Measurements from ENCODE around the gene TSPAN32. TPM values are rescaled to one million over a fixed set of nuclear protein-coding genes. Genes with fewer than 3 reads are reported as not detected.

TSPAN32 gene
- polyA plus RNA-seq, 1 donor (not counting 4 experiments of a cell fraction or from before 2014, with no cell fraction given), result not detected

GRCh38 chr11:2327032-2327431 lies 25.2 kb downstream of the TSPAN32 start:
- H3K27me3 ChIP-seq (ENCODE audit: control insufficient read depth, extremely low read depth, insufficient read depth, low read length), result no peaks in the 10 kb centered on the region
- no peak overlapping the region for H3K4me3 ChIP-seq (ENCODE audit: control insufficient read depth in 2 of 3, extremely low read depth in 1 of 3, insufficient read depth in 2 of 3, low read depth in 1 of 3, low read length in 3 of 3)
- H3K36me3 ChIP-seq (ENCODE audit: control insufficient read depth in 2 of 2, extremely low read depth in 1 of 2, insufficient read depth in 2 of 2, low read length in 2 of 2), result no peaks in the 10 kb centered on the region
- no peak overlapping the region for H3K9ac ChIP-seq (ENCODE audit: control insufficient read depth, extremely low read depth, insufficient read depth, low read length)
- DNase-seq (ENCODE audit: low read depth, low spot score) (no peak), FAIRE-seq (no peak)
- no peak overlapping the region for H3K4me2 ChIP-seq (ENCODE audit: control insufficient read depth, extremely low read depth, insufficient read depth, low read depth, low read length)
- no peak overlapping the region for H3K27ac ChIP-seq (ENCODE audit: control insufficient read depth, insufficient read depth, low read length)
- no peaks in the 10 kb centered on the region for H3K79me2 ChIP-seq (ENCODE audit: control insufficient read depth, insufficient read depth, low read length)
- no peaks in the 10 kb centered on the region for H3K9me1 ChIP-seq (ENCODE audit: control insufficient read depth, extremely low read depth, insufficient read depth, low read length)
- H4K20me1 ChIP-seq (ENCODE audit: control insufficient read depth, extremely low read depth, insufficient read depth, low read length), result no peaks in the 10 kb centered on the region
- H2AFZ ChIP-seq (ENCODE audit: control insufficient read depth, low read length), result no peak overlapping the region
- H3K4me1 ChIP-seq (ENCODE audit: control insufficient read depth, extremely low read depth, insufficient read depth, low read length), result peaks cover 4% of the 10 kb centered on the region
- TF ChIP-seq CTCF (optimal IDR thresholded peaks at IDR 0.05 in 1 of 3, IDR thresholded peaks at IDR 0.05 in 1 of 3, conservative IDR thresholded peaks at IDR 0.05 in 1 of 3; ENCODE audit: extremely low read depth in 1 of 3, insufficient read depth in 2 of 3, low read length in 3 of 3) (no peak), EZH2 (IDR thresholded peaks at IDR 0.05; ENCODE audit: low read length) (no peak)
- dilution Hi-C loops (cut with MboI; ENCODE audit: extremely low pct_ligation_motif_present, low sequenced_read_pairs), result no loop called here
- H3K9me3 ChIP-seq (ENCODE audit: control insufficient read depth, low read depth, low read length), result peaks cover 4% of the 10 kb centered on the region

GRCh38 chr11:2328021-2328420 lies 26.2 kb downstream of the TSPAN32 start:
- Histone ChIP-seq H3K9me1 (ENCODE audit: control insufficient read depth, extremely low read depth, insufficient read depth, low read length) (no peaks in the 10 kb centered on the region), H3K27ac (ENCODE audit: control insufficient read depth, insufficient read depth, low read length) (no peak overlapping the region), H3K79me2 (ENCODE audit: control insufficient read depth, insufficient read depth, low read length) (no peaks in the 10 kb centered on the region), H3K9me3 (ENCODE audit: control insufficient read depth, low read depth, low read length) (peaks cover 4% of the 10 kb centered on the region), H3K9ac (ENCODE audit: control insufficient read depth, extremely low read depth, insufficient read depth, low read length) (no peak overlapping the region), H3K27me3 (ENCODE audit: control insufficient read depth, extremely low read depth, insufficient read depth, low read length) (no peaks in the 10 kb centered on the region), H3K36me3 (ENCODE audit: control insufficient read depth in 2 of 2, extremely low read depth in 1 of 2, insufficient read depth in 2 of 2, low read length in 2 of 2) (no peaks in the 10 kb centered on the region), H2AFZ (ENCODE audit: control insufficient read depth, low read length) (no peak overlapping the region), H3K4me1 (ENCODE audit: control insufficient read depth, extremely low read depth, insufficient read depth, low read length) (peaks cover 4% of the 10 kb centered on the region), H4K20me1 (ENCODE audit: control insufficient read depth, extremely low read depth, insufficient read depth, low read length) (no peaks in the 10 kb centered on the region), H3K4me2 (ENCODE audit: control insufficient read depth, extremely low read depth, insufficient read depth, low read depth, low read length) (no peak overlapping the region), H3K4me3 (ENCODE audit: control insufficient read depth in 2 of 3, extremely low read depth in 1 of 3, insufficient read depth in 2 of 3, low read depth in 1 of 3, low read length in 3 of 3) (no peak overlapping the region)
- TF ChIP-seq CTCF (optimal IDR thresholded peaks at IDR 0.05 in 1 of 3, IDR thresholded peaks at IDR 0.05 in 1 of 3, conservative IDR thresholded peaks at IDR 0.05 in 1 of 3; ENCODE audit: extremely low read depth in 1 of 3, insufficient read depth in 2 of 3, low read length in 3 of 3) (no peak), EZH2 (IDR thresholded peaks at IDR 0.05; ENCODE audit: low read length) (no peak)
- FAIRE-seq, result no peak
- DNase-seq (ENCODE audit: low read depth, low spot score), result no peak
- dilution Hi-C loops (cut with MboI; ENCODE audit: extremely low pct_ligation_motif_present, low sequenced_read_pairs), result no loop called here

Measured in keratinocyte (primary cell).